Epithelial cell of proximal tubule (primary cell): ENCODE results near the gene HNRNPC. TPM values are rescaled to one million over a fixed set of nuclear protein-coding genes. Genes with fewer than 3 reads are reported as not detected.
A peak's percentile ranks its signal among the peaks of the same experiment; 100 is the strongest.

Experiments used
- DNase-seq: peaks from one replicate; pipeline ENCODE4 v3.0.0-alpha.2; 2011; ENCODE audit warnings: low read depth
- H3K4me3 ChIP-seq: 2 replicates; pipeline ENCODE4 v1.5.1; 2011; ENCODE audit warnings: low read depth, mild to moderate bottlenecking, low read length
- CTCF ChIP-seq: conservative IDR thresholded peaks from 2 replicates; pipeline ENCODE4 v1.5.1; 2012; ENCODE audit warnings: low read depth, mild to moderate bottlenecking, low read length
- total RNA-seq: library from RNA; depleted of rRNA; stranded (reverse); fragments of >200 nt; gene quantifications from 2 replicates; pipeline ENCODE4 v1.2.3, GENCODE V29; 2015

HNRNPC gene
- total RNA-seq, 1 donor from 2014 or later: 755 TPM

- no peak for DNase-seq
- no peak for TF ChIP-seq CTCF
- H3K4me3 ChIP-seq: peak overlapping the region; percentile 84
Measured at GRCh38 chr14:21268617-21269251, 508 bp downstream of the HNRNPC start.

- peak; percentile 94 for DNase-seq
- no peak for TF ChIP-seq CTCF
- peak overlapping the region; percentile 84 for H3K4me3 ChIP-seq
Measured at GRCh38 chr14:21267886-21268616, 1.2 kb downstream of the HNRNPC start.

GRCh38 chr14:21267431-21267845, 1.8 kb downstream of the HNRNPC start:
- DNase-seq: no peak
- TF ChIP-seq CTCF: no peak
- H3K4me3 ChIP-seq: peak overlapping the region; percentile 84

- peak; percentile 64 for DNase-seq
- H3K4me3 ChIP-seq: peak overlapping the region; percentile 15
- TF ChIP-seq CTCF: no peak
Measured at GRCh38 chr14:21264025-21264801, 5.0 kb downstream of the HNRNPC start.

- DNase-seq: no peak
- peak overlapping the region; percentile 15 for H3K4me3 ChIP-seq
- TF ChIP-seq CTCF: no peak
Measured at GRCh38 chr14:21263284-21264024, 5.8 kb downstream of the HNRNPC start.

GRCh38 chr14:21262410-21262809, 6.8 kb downstream of the HNRNPC start:
- no peak overlapping the region for H3K4me3 ChIP-seq
- DNase-seq: no peak
- no peak for TF ChIP-seq CTCF
